A549 (cell line): ENCODE results near the gene SYTL3. TPM values are rescaled to one million over a fixed set of nuclear protein-coding genes. Genes with fewer than 3 reads are reported as not detected.

Experiments
- ATAC-seq, 2 experiments: fragments of 200-7000 bp in 1 of 2; fragments of >200 bp in 1 of 2; cut with Nextera tagmentation in 1 of 2; cut with Tn5 transposase in 1 of 2; 3 replicates each; pipeline versions ENCODE4 v1.8.0 to v1.9.1; 2018 to 2020; ENCODE audit warnings: mild to moderate bottlenecking in 1 of 2, moderate library complexity in 1 of 2
- CTCF ChIA-PET: fragments of 300-600 bp; sonication (Branson Sonifier 250); formaldehyde crosslinking; extraction: SDS; loops from one replicate; lab custom pipeline; 2021; ENCODE audit warnings: antibody characterized with exemption, inconsistent platforms; lab: Yijun Ruan, JAX
- POLR2A ChIA-PET: fragments of 350-600 bp; formaldehyde crosslinking; extraction: SDS; loops from one replicate; lab custom pipeline; 2021; ENCODE audit warnings: antibody characterized with exemption, inconsistent platforms; lab: Yijun Ruan, JAX
- DNase-seq, 2 experiments: peaks; one replicate each; pipeline versions ENCODE4 v3.0.0 to v3.0.0-alpha.2; 2011 to 2016; ENCODE audit warnings: low read depth in 1 of 2, low spot score in 1 of 2
- FAIRE-seq: peaks from 2 replicates; lab custom pipeline; 2011; peaks lifted over from hg19 to GRCh38; lab: Jason Lieb, UNC
- H3K27ac ChIP-seq, 2 experiments: fragments of >200 bp; sonication (Bioruptor Twin); formaldehyde crosslinking; 3 replicates each; pipeline ENCODE4 v1.5.1; 2016 to 2017
- H3K4me1 ChIP-seq: fragments of >200 bp; sonication (Bioruptor Twin); formaldehyde crosslinking; 3 replicates; pipeline ENCODE4 v1.6.1; 2016
- H3K4me2 ChIP-seq: fragments of >200 bp; sonication (Bioruptor Twin); formaldehyde crosslinking; 3 replicates; pipeline ENCODE4 v1.6.1; 2016
- H3K4me3 ChIP-seq: fragments of >200 bp; sonication (Bioruptor Twin); formaldehyde crosslinking; 3 replicates; pipeline ENCODE4 v1.5.1; 2016
- H3K9me3 ChIP-seq: fragments of >200 bp; sonication (Bioruptor Twin); formaldehyde crosslinking; 3 replicates; pipeline ENCODE4 v1.6.1; 2016
- ATOH8 ChIP-seq: fragments of 250-450 bp; sonication (Bioruptor Pico); IDR thresholded peaks from 2 replicates; pipeline ENCODE4 v1.5.0; 2020; ENCODE audit warnings: low read depth, mild to moderate bottlenecking, moderate library complexity
- CHD4 ChIP-seq: fragments of 200-600 bp; sonication (generic); IDR thresholded peaks from 2 replicates; pipeline ENCODE4 v1.6.1; 2016; ENCODE audit warnings: antibody characterized with exemption, mild to moderate bottlenecking, borderline replicate concordance
- CTCF ChIP-seq: fragments of >200 bp; sonication (Bioruptor Twin); formaldehyde crosslinking; IDR thresholded peaks from 3 replicates; pipeline ENCODE4 v1.5.1; 2016
- EP300 ChIP-seq, 2 experiments: fragments of >200 bp; sonication (Bioruptor Twin); formaldehyde crosslinking; IDR thresholded peaks; 2 replicates in 1 of 2; 3 replicates in 1 of 2; pipeline ENCODE4 v1.6.1; 2016 to 2017
- FOSB ChIP-seq: fragments of 250-450 bp; sonication (Bioruptor Pico); IDR thresholded peaks from 2 replicates; pipeline ENCODE4 v1.5.0; 2020; ENCODE audit warnings: mild to moderate bottlenecking, moderate library complexity
- GATA3 ChIP-seq: IDR thresholded peaks from 2 replicates; pipeline ENCODE4 v1.6.1; 2012; ENCODE audit warnings: borderline replicate concordance
- HES2 ChIP-seq: fragments of >200 bp; sonication (Bioruptor Twin); formaldehyde crosslinking; IDR thresholded peaks from 2 replicates; pipeline ENCODE4 v1.6.1; 2016
- HEYL ChIP-seq: fragments of 250-450 bp; sonication (Bioruptor Pico); IDR thresholded peaks from 2 replicates; pipeline ENCODE4 v1.8.0; 2021; ENCODE audit warnings: mild to moderate bottlenecking, moderate library complexity
- HMGXB4 ChIP-seq: fragments of 250-450 bp; sonication (Bioruptor Pico); IDR thresholded peaks from 2 replicates; pipeline ENCODE4 v1.5.0; 2021; ENCODE audit warnings: mild to moderate bottlenecking, moderate library complexity, borderline replicate concordance
- KDM1A ChIP-seq: fragments of 200-600 bp; sonication (generic); IDR thresholded peaks from 2 replicates; pipeline ENCODE4 v1.6.1; 2016; ENCODE audit warnings: low read depth, mild to moderate bottlenecking
- PBX3 ChIP-seq: IDR thresholded peaks from 2 replicates; pipeline ENCODE4 v1.6.1; 2012
- RAD21 ChIP-seq, 2 experiments: fragments of >200 bp in 1 of 2; sonication (Bioruptor Twin) in 1 of 2; formaldehyde crosslinking in 1 of 2; IDR thresholded peaks in 1 of 2; conservative IDR thresholded peaks in 1 of 2; 2 replicates in 1 of 2; 3 replicates in 1 of 2; pipeline ENCODE4 v1.6.1; 2012 to 2018; ENCODE audit warnings: inconsistent platforms in 1 of 2
- RARB ChIP-seq: fragments of 250-450 bp; sonication (Bioruptor Pico); IDR thresholded peaks from 2 replicates; pipeline ENCODE4 v1.8.0; 2021; ENCODE audit warnings: mild to moderate bottlenecking, moderate library complexity
- RCOR1 ChIP-seq: fragments of 150-350 bp; IDR thresholded peaks from 2 replicates; pipeline ENCODE4 v1.6.1; 2014; ENCODE audit warnings: antibody characterized with exemption, low read length, low read depth
- ZSCAN20 ChIP-seq: fragments of 250-450 bp; sonication (Bioruptor Pico); IDR thresholded peaks from 2 replicates; pipeline ENCODE4 v1.8.0; 2022; ENCODE audit warnings: mild to moderate bottlenecking, moderate library complexity
- WGBS: methylation state at CpG from one replicate; pipeline ENCODE4 v1.1.6; 2017; ENCODE audit errors: missing lambda C conversion rate; 5-methylcytosine and 5-hydroxymethylcytosine counted together
- polyA plus RNA-seq, 4 experiments: library from polyadenylated mRNA; depleted of rRNA in 3 of 4; stranded (reverse); fragments of >200 nt; fragmentation: RNase III in 1 of 4; extraction: RNeasy Plus Mini Kit Qiagen cat#74134 plus additional on column Dnase treatment in 1 of 4; gene quantifications; 2 replicates in 3 of 4; 3 replicates in 1 of 4; pipeline ENCODE4 v1.2.3, GENCODE V29; 2011 to 2017

Gene SYTL3
- polyA plus RNA-seq, 2 of the 4 experiments (the other 2 are of a cell fraction): 0.63 to 0.89 TPM

- ATAC-seq: no peak
- no peak for FAIRE-seq
- Histone ChIP-seq H3K4me1 (no peaks in the 10 kb centered on the region), H3K4me2 (no peak overlapping the region), H3K4me3 (no peak overlapping the region), H3K27ac (no peak overlapping the region), H3K9me3 (no peaks in the 10 kb centered on the region)
- no peak for DNase-seq
- ChIA-PET CTCF (interaction anchor here (1.0 to 5.2 kb wide), 5 partner anchors 88 to 531 kb away, joined by 3 to 34 read pairs (median 4); no protein-coding TSS in a partner anchor), POLR2A (no interaction called here)
- 83% methylated on average over 15 of the region's 15 CpGs for WGBS
- TF ChIP-seq RAD21 (conservative IDR thresholded peaks at IDR 0.05 in 1 of 2, IDR thresholded peaks at IDR 0.05 in 1 of 2): no peak
Observed at GRCh38 chr6:158603261-158604047, 46.4 kb upstream of the SYTL3 start.

- TF ChIP-seq PBX3: no peak
- TF ChIP-seq KDM1A: no peak
- TF ChIP-seq HMGXB4: no peak
- no peak for TF ChIP-seq ATOH8 (CRISPR knock-in tag)
- TF ChIP-seq EP300 (IDR thresholded peaks at IDR 0.05): no peak
- no peak for TF ChIP-seq FOSB (CRISPR knock-in tag)
- TF ChIP-seq GATA3: no peak
- no peak for TF ChIP-seq CTCF
- TF ChIP-seq RCOR1: no peak
- no peak for TF ChIP-seq HES2
- no peak for TF ChIP-seq ZSCAN20 (CRISPR knock-in tag)
- TF ChIP-seq HEYL (CRISPR knock-in tag): no peak
- no peak for TF ChIP-seq RAD21 (conservative IDR thresholded peaks at IDR 0.05 in 1 of 2, IDR thresholded peaks at IDR 0.05 in 1 of 2)
- TF ChIP-seq RARB (CRISPR knock-in tag): no peak
- TF ChIP-seq CHD4: no peak
- no peak overlapping the region for H3K4me3 ChIP-seq
- ChIA-PET POLR2A (no interaction called here), CTCF (interaction anchor here (1.0 to 5.2 kb wide), 8 partner anchors 9 to 530 kb away, joined by 3 to 34 read pairs (median 8); no protein-coding TSS in a partner anchor)
- H3K27ac ChIP-seq: no peak overlapping the region
- ATAC-seq (no peak), DNase-seq (no peak), FAIRE-seq (no peak)
- no peak overlapping the region for H3K4me2 ChIP-seq
- H3K9me3 ChIP-seq: no peaks in the 10 kb centered on the region
- 94% methylated on average over 6 of the region's 6 CpGs for WGBS
- H3K4me1 ChIP-seq: no peaks in the 10 kb centered on the region
Observed at GRCh38 chr6:158604048-158604406, 45.8 kb upstream of the SYTL3 start.
